K562 (cell line): Measurements from ENCODE around the gene BTN3A1. TPM values are rescaled to one million over a fixed set of nuclear protein-coding genes. Genes with fewer than 3 reads are reported as not detected.
A peak's percentile ranks its signal among the peaks of the same experiment; 100 is the strongest.
"Not testable (repeated sequence)": the region's sequence is repeated elsewhere in the genome, so short reads cannot be mapped to it uniquely, and the experiment has no call there.

Experiments used
- ATAC-seq: fragments of 200-7000 bp; cut with Tn5 transposase; 3 replicates; pipeline ENCODE4 v1.9.1; 2020; ENCODE audit warnings: moderate library complexity
- BruUV-seq: library from RNA; stranded (reverse); fragments of 400-500 nt; replicated peaks from 2 replicates; lab custom pipeline; 2021; lab: Mats Ljungman, UMichigan
- CTCF ChIA-PET: fragments of 300-600 bp; formaldehyde crosslinking; extraction: SDS; loops from one replicate; lab custom pipeline; 2021; ENCODE audit warnings: low intra/inter-chr PET ratio; lab: Yijun Ruan, JAX
- POLR2A ChIA-PET: fragments of 300-600, 350-650 bp; sonication (Branson Sonifier 250); formaldehyde crosslinking; extraction: SDS; loops from one replicate; lab custom pipeline; 2021; ENCODE audit warnings: antibody characterized with exemption, inconsistent platforms; lab: Yijun Ruan, JAX
- DNase-seq, 4 experiments: peaks; one replicate each; pipeline versions ENCODE4 v3.0.0 to v3.0.0-alpha.2; 2011 to 2018; ENCODE audit warnings: low spot score in 3 of 4, mixed read lengths in 3 of 4; ENCODE audit errors: extremely low read depth in 1 of 4
- FAIRE-seq: peaks from 2 replicates; lab custom pipeline; 2011; peaks lifted over from hg19 to GRCh38; lab: Jason Lieb, UNC
- H2AFZ ChIP-seq: 2 replicates; pipeline ENCODE4 v1.6.0; 2011; ENCODE audit warnings: low read depth, low read length, control low read depth, inconsistent platforms
- H3K27ac ChIP-seq: fragments of 200-600 bp; 3 replicates; pipeline ENCODE4 v1.8.0; 2011; ENCODE audit warnings: low read depth, mild to moderate bottlenecking, control low read depth, inconsistent platforms, low read length, moderate library complexity, mixed read lengths; ENCODE audit errors: extremely low read depth
- H3K27me3 ChIP-seq, 2 experiments: fragments of 300-600 bp in 1 of 2; 2 replicates in 1 of 2; 3 replicates in 1 of 2; pipeline versions ENCODE4 v1.6.0 to v1.8.0; 2011; ENCODE audit warnings: inconsistent platforms in 2 of 2, low read length in 2 of 2, mild to moderate bottlenecking in 1 of 2, mixed read lengths in 1 of 2, moderate library complexity in 1 of 2; ENCODE audit not compliant: control insufficient read depth in 2 of 2, insufficient read depth in 2 of 2
- H3K36me3 ChIP-seq: fragments of 300-600 bp; 3 replicates; pipeline ENCODE4 v1.8.0; 2011; ENCODE audit warnings: mild to moderate bottlenecking, low read length, inconsistent platforms; ENCODE audit not compliant: control insufficient read depth, insufficient read depth
- H3K4me1 ChIP-seq, 2 experiments: fragments of 200-600 bp in 1 of 2; replicated peaks in 1 of 2; 2 replicates in 1 of 2; 3 replicates in 1 of 2; pipeline versions ENCODE4 v1.5.1 to v1.8.0; 2011; ENCODE audit warnings: inconsistent platforms in 2 of 2, low read length in 2 of 2, mild to moderate bottlenecking in 1 of 2, mixed read lengths in 1 of 2, moderate library complexity in 1 of 2; ENCODE audit not compliant: control insufficient read depth in 2 of 2, insufficient read depth in 2 of 2
- H3K4me2 ChIP-seq: 2 replicates; pipeline ENCODE4 v1.6.1; 2011; ENCODE audit warnings: low read length, control low read depth, inconsistent platforms, mixed read lengths; ENCODE audit not compliant: insufficient read depth
- H3K4me3 ChIP-seq: fragments of 200-600 bp; sonication (generic), shearing (Covaris generic); 2 replicates; pipeline ENCODE4 v1.5.1; 2016; ENCODE audit warnings: control low read depth, inconsistent platforms
- H3K79me2 ChIP-seq: fragments of 200-600 bp; 3 replicates; pipeline ENCODE4 v1.8.0; 2011; ENCODE audit warnings: low read length, inconsistent platforms; ENCODE audit not compliant: control insufficient read depth, insufficient read depth
- H3K9ac ChIP-seq, 2 experiments: 2 replicates each; pipeline versions ENCODE4 v1.6.0 to v1.6.1; 2011; ENCODE audit warnings: low read depth in 2 of 2, low read length in 2 of 2, control low read depth in 1 of 2, inconsistent platforms in 1 of 2, mild to moderate bottlenecking in 1 of 2, mixed read lengths in 1 of 2; ENCODE audit not compliant: insufficient read depth in 1 of 2
- H3K9me1 ChIP-seq: one replicate; pipeline ENCODE4 v1.6.0; 2011; ENCODE audit warnings: inconsistent platforms, mild to moderate bottlenecking, low read length, moderate library complexity; ENCODE audit not compliant: control insufficient read depth, insufficient read depth
- H3K9me3 ChIP-seq: replicated peaks from 2 replicates; pipeline ENCODE4 v1.5.1; 2011; ENCODE audit warnings: low read depth, low read length, inconsistent platforms; ENCODE audit not compliant: control insufficient read depth, insufficient read depth
- H4K20me1 ChIP-seq: replicated peaks from 2 replicates; pipeline ENCODE4 v1.6.1; 2011; ENCODE audit warnings: low read length, inconsistent platforms, mixed read lengths; ENCODE audit not compliant: control insufficient read depth, insufficient read depth
- ARID1B ChIP-seq: fragments of 450-650 bp; IDR thresholded peaks from 2 replicates; pipeline ENCODE4 v1.6.1; 2016; ENCODE audit warnings: antibody characterized with exemption, mild to moderate bottlenecking, inconsistent platforms
- CBFA2T2 ChIP-seq: fragments of 450-650 bp; conservative IDR thresholded peaks from 2 replicates; pipeline ENCODE4 v1.6.1; 2017; ENCODE audit warnings: mild to moderate bottlenecking
- CBFA2T3 ChIP-seq: fragments of 450-650 bp; IDR thresholded peaks from 2 replicates; pipeline ENCODE4 v1.6.1; 2017
- CC2D1A ChIP-seq: fragments of 450-650 bp; IDR thresholded peaks from 2 replicates; pipeline ENCODE4 v1.6.1; 2017; ENCODE audit warnings: mild to moderate bottlenecking
- DPF2 ChIP-seq: fragments of 450-650 bp; IDR thresholded peaks from 2 replicates; pipeline ENCODE4 v1.6.1; 2016
- EGR1 ChIP-seq: fragments of 450-650 bp; conservative IDR thresholded peaks from 2 replicates; pipeline ENCODE4 v1.6.1; 2017; ENCODE audit warnings: mild to moderate bottlenecking
- HDAC1 ChIP-seq, 2 experiments: fragments of 450-650 bp; IDR thresholded peaks; 2 replicates each; pipeline ENCODE4 v1.6.1; 2016 to 2017; ENCODE audit warnings: inconsistent platforms in 1 of 2, mild to moderate bottlenecking in 1 of 2, moderate library complexity in 1 of 2
- HDAC2 ChIP-seq: fragments of 450-650 bp; IDR thresholded peaks from 2 replicates; pipeline ENCODE4 v1.6.1; 2016; ENCODE audit warnings: mild to moderate bottlenecking
- KDM1A ChIP-seq, 2 experiments: fragments of 450-650 bp; IDR thresholded peaks; 2 replicates each; pipeline ENCODE4 v1.6.1; 2016; ENCODE audit warnings: mild to moderate bottlenecking in 2 of 2
- MNT ChIP-seq, 2 experiments: fragments of 450-650 bp; conservative IDR thresholded peaks; 2 replicates each; pipeline ENCODE4 v1.6.1; 2017; ENCODE audit warnings: mild to moderate bottlenecking in 2 of 2, moderate library complexity in 2 of 2
- NCOA2 ChIP-seq, 2 experiments: fragments of 450-650 bp; IDR thresholded peaks; 2 replicates each; pipeline ENCODE4 v1.6.1; 2018; ENCODE audit warnings: mild to moderate bottlenecking in 2 of 2, moderate library complexity in 1 of 2; ENCODE audit not compliant: partially characterized antibody in 2 of 2
- NFIC ChIP-seq: fragments of 450-650 bp; IDR thresholded peaks from 2 replicates; pipeline ENCODE4 v1.6.1; 2017; ENCODE audit warnings: mild to moderate bottlenecking, inconsistent platforms
- RCOR1 ChIP-seq, 2 experiments: IDR thresholded peaks; 2 replicates each; pipeline ENCODE4 v1.6.1; 2012; ENCODE audit warnings: low read depth in 2 of 2, low read length in 2 of 2, borderline replicate concordance in 1 of 2, improper control_type of control experiment in 1 of 2
- ZBTB33 ChIP-seq: sonication (generic); formaldehyde crosslinking; IDR thresholded peaks from 2 replicates; pipeline ENCODE4 v1.8.1; 2023; ENCODE audit warnings: mild to moderate bottlenecking, missing genetic modification reagents
- ZBTB5 ChIP-seq: fragments of 450-650 bp; IDR thresholded peaks from 2 replicates; pipeline ENCODE4 v1.6.1; 2017; ENCODE audit warnings: antibody characterized with exemption
- ZNF384 ChIP-seq: IDR thresholded peaks from 2 replicates; pipeline ENCODE4 v1.6.1; 2012; ENCODE audit warnings: low read depth, low read length, improper control_type of control experiment
- WGBS: fragments of 100-300 bp; shearing (Covaris generic); methylation state at CpG from one replicate; pipeline ENCODE4 v1.1.6; 2016; ENCODE audit warnings: low coverage, mixed read lengths; ENCODE audit not compliant: insufficient coverage; ENCODE audit errors: missing lambda C conversion rate; 5-methylcytosine and 5-hydroxymethylcytosine counted together
- in situ Hi-C: fragments of 300-500 bp; cut with MboI; formaldehyde crosslinking; loops from 4 replicates; pipeline ENCODE4 v1.15.0; 2018; ENCODE audit warnings: inconsistent platforms, mixed read lengths
- intact Hi-C: fragments of 100-400 bp; cut with micrococcal nuclease; formaldehyde crosslinking; loops from 2 replicates; pipeline ENCODE4 v1.14.2; 2022
- polyA plus RNA-seq, 8 experiments: library from polyadenylated mRNA; depleted of rRNA in 4 of 8; stranded (reverse) in 5 of 8; unstranded in 3 of 8; fragments of >200 nt; fragmentation: Nextera tagmentation in 2 of 8; fragmentation: Illumina TruSeq in 1 of 8; extraction: Ambion mirVana in 2 of 8; extraction: Trizol in 1 of 8; gene quantifications; 2 replicates each; pipeline versions ENCODE4 v1.2.1 to v1.2.3, GENCODE V29; 2011 to 2014; ENCODE audit warnings: inconsistent platforms in 1 of 8, missing spikeins in 1 of 8
- total RNA-seq, 7 experiments: library from RNA; depleted of rRNA in 6 of 7; stranded (reverse); fragments of >200 nt in 6 of 7; fragmentation: Illumina TruSeq in 2 of 7; extraction: Trizol in 2 of 7; gene quantifications; 2 replicates each; pipeline versions ENCODE4 v1.2.1 to v1.2.3, GENCODE V29; 2011 to 2021; ENCODE audit warnings: low replicate concordance in 1 of 7

BTN3A1 gene
- total and polyA plus RNA-seq, 9 of the 15 experiments (the other 6 are each of a cell fraction or from before 2014, with no cell fraction given): 0.84 to 8.5 (median 3.9) TPM

- 36% methylated on average over 13 of the region's 14 CpGs for WGBS
Observed at GRCh38 chr6:26357543-26357942, 44.5 kb upstream of the BTN3A1 start.

More at GRCh38 chr6:26357543-26357942, 44.5 kb upstream of the BTN3A1 start:
- H3K4me3 ChIP-seq, CTCF ChIA-PET, BruUV-seq, H3K4me2 ChIP-seq, H4K20me1 ChIP-seq, H3K9me1 ChIP-seq, H3K9me3 ChIP-seq, H3K27me3 ChIP-seq, H2AFZ ChIP-seq, H3K36me3 ChIP-seq, intact Hi-C loops, H3K27ac ChIP-seq, H3K79me2 ChIP-seq, FAIRE-seq, H3K9ac ChIP-seq, in situ Hi-C loops, DNase-seq: not testable (repeated sequence)
- peaks cover 5 to 23% of the 10 kb centered on the region in 2 experiments for H3K4me1 ChIP-seq
- TF ChIP-seq HDAC2: peak; percentile 74; the same call in 1 of the 2 replicates
- peak; percentile 25; the same call in 1 of the 2 replicates for TF ChIP-seq DPF2
- peak in 1 of 2 experiments; percentile 79; a peak in 2 of 4 replicates for TF ChIP-seq HDAC1 (IDR thresholded peaks at IDR 0.05)
- TF ChIP-seq CBFA2T3: peak; percentile 62
- TF ChIP-seq ZBTB33: peak; percentile 85
- TF ChIP-seq CC2D1A: peak; percentile 61; the same call in 1 of the 2 replicates
- TF ChIP-seq MNT (conservative IDR thresholded peaks at IDR 0.05): peak in 1 of 2 experiments; percentile 25; a peak in 1 of 4 replicates
- 0 out of 2 replicates have a peak, but pooled peaks have one; percentile 19 for TF ChIP-seq EGR1
- TF ChIP-seq ARID1B: peak; percentile 52
- 0 out of 4 replicates have a peak, but pooled peaks have one; percentile 25 to 47 for TF ChIP-seq RCOR1 (IDR thresholded peaks at IDR 0.05; ENCODE audit: borderline replicate concordance in 1 of 2, low read depth in 2 of 2, low read length in 2 of 2)
- peak; percentile 69 for TF ChIP-seq ZBTB5
- peak; percentile 12; the same call in 1 of the 2 replicates for TF ChIP-seq CBFA2T2
- TF ChIP-seq NFIC: peak; percentile 38; the same call in 1 of the 2 replicates
- TF ChIP-seq KDM1A (IDR thresholded peaks at IDR 0.05): peak; percentile 97
- TF ChIP-seq ZNF384: peak; percentile 66; the same call in 1 of the 2 replicates
- TF ChIP-seq NCOA2 (IDR thresholded peaks at IDR 0.05; ENCODE audit: partially characterized antibody in 2 of 2): peak in 1 of 2 experiments; percentile 40
- POLR2A ChIA-PET: interaction anchor here (0.6 to 1.2 kb wide), 3 partner anchors 8 to 238 kb away, joined by 3 to 4 read pairs (median 4); no protein-coding TSS in a partner anchor
- peak; percentile 21; the same call in 2 of the 3 replicates for ATAC-seq
